GM12874 (cell line): Measurements from ENCODE around the gene OSBPL3.

Experiments used
- TF ChIP-seq, protein P1 (sequence below): IDR thresholded peaks from 2 replicates; pipeline ENCODE4 v1.5.1; 2011; ENCODE audit warnings: low read depth, mild to moderate bottlenecking, control low read depth, low read length, moderate library complexity; ENCODE audit not compliant: insufficient read depth

The OSBPL3 gene

GRCh38 chr7:24880886-24881285 lies 99.1 kb downstream of the OSBPL3 start:
- TF ChIP-seq, protein P1, sequence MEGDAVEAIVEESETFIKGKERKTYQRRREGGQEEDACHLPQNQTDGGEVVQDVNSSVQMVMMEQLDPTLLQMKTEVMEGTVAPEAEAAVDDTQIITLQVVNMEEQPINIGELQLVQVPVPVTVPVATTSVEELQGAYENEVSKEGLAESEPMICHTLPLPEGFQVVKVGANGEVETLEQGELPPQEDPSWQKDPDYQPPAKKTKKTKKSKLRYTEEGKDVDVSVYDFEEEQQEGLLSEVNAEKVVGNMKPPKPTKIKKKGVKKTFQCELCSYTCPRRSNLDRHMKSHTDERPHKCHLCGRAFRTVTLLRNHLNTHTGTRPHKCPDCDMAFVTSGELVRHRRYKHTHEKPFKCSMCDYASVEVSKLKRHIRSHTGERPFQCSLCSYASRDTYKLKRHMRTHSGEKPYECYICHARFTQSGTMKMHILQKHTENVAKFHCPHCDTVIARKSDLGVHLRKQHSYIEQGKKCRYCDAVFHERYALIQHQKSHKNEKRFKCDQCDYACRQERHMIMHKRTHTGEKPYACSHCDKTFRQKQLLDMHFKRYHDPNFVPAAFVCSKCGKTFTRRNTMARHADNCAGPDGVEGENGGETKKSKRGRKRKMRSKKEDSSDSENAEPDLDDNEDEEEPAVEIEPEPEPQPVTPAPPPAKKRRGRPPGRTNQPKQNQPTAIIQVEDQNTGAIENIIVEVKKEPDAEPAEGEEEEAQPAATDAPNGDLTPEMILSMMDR: no peak

DNA sequence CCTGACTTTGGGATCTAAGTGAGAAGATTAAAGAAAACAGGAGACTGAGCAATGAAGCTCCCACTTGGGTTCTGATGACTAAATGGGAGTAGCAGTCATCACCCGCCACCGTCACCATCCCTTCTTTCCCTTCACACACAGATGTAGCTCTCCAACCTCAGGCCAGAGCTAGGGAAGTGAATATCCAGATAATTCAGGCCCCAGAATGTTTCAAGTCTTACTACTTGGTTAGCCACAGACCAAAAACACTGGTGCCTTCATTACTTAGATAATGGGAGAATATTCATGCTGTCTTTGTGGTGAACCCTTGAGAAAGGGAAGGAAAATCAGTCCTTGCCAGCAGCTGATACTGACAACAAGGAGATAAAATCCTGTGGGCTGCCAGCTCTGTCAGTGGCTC lies 100.7 kb downstream of the OSBPL3 start:
- TF ChIP-seq, protein P1: no peak

DNA sequence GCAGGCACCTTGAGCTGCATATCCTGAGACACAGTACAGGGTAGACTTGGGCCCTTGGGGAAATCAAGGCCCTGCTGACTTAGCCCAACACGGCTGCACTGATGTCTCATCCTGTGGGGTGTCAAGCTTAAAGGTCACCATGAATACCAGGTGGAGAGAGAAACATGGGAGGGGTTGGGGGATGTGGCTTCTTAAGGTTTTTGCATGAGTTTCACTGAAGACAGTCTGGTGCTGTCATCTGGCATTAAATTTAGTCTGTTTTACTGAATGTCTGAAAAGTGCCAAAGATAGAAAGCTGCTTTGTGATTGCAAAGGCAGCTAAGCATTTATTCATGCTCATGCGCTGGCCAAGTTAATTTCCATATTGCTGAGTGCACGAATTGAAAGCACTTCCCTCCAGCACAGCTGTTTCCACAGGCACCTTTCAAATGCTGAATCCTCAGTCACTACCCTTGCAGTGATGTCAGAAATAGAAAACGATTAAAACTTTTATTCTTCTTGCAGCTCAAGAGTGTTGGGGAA lies 102.1 kb downstream of the OSBPL3 start:
- TF ChIP-seq, protein P1: no peak

DNA sequence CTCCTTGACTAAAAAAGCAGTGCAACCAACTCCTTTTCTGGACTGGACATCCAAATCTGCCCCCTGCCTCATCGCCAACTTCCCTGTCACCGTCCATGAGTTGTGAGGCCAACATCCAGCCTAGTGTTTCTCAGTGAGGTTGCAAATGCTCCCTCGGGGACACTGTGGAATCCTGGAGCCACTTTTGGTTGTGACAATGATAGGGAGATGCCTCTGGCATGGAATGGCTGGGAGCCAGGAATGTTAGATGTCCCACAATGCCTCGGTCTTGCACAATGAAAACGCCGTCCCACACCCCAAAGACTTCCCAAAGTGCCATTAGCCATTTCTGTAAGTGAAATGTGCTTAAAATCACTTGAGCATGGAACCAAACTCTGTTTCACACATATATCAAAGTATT lies 105.2 kb downstream of the OSBPL3 start:
- TF ChIP-seq, protein P1: no peak

- TF ChIP-seq, protein P1: no peak
These were observed 106.0 kb downstream of the OSBPL3 start for GRCh38 chr7:24873944-24874343.

DNA sequence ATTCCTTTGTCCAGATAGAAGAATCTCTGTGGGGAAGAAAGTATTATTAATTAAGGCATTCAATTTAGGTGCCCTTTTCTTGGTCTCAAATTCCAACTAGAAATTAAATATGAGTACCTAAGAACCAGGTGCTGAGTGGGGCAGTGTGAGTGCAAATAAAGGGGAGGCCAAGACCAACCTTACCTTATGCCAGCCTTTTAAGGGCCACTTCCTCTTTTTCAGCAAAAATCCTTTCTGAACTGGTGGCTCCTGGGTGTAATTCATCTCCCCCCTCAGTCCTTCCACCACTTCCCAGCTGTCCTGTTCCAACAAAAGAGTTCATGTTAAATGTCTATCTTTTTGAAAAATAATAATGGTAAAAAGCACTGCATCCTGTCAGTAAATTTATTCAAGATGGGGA lies 108.2 kb downstream of the OSBPL3 start:
- TF ChIP-seq, protein P1: no peak

- TF ChIP-seq, protein P1: no peak
These were observed 109.2 kb downstream of the OSBPL3 start for GRCh38 chr7:24870766-24871165.
